K562 (cell line): Measurements from ENCODE around the gene ENG. TPM values are rescaled to one million over a fixed set of nuclear protein-coding genes. Genes with fewer than 3 reads are reported as not detected.

Experiments used
- ARID1B ChIP-seq: fragments of 450-650 bp; IDR thresholded peaks from 2 replicates; pipeline ENCODE4 v1.6.1; 2016; ENCODE audit warnings: antibody characterized with exemption, mild to moderate bottlenecking, inconsistent platforms
- ASH1L ChIP-seq: fragments of 450-650 bp; IDR thresholded peaks from 2 replicates; pipeline ENCODE4 v1.6.1; 2018; ENCODE audit warnings: borderline replicate concordance, mild to moderate bottlenecking, low read depth; ENCODE audit not compliant: partially characterized antibody
- BMI1 ChIP-seq: fragments of 150-350 bp; IDR thresholded peaks from 2 replicates; pipeline ENCODE4 v1.6.1; 2014; ENCODE audit warnings: low read length
- CBFB ChIP-seq: sonication (generic); formaldehyde crosslinking; IDR thresholded peaks from 2 replicates; pipeline ENCODE4 v1.4.0; 2020; ENCODE audit warnings: mild to moderate bottlenecking, missing genetic modification reagents
- CHCHD3 ChIP-seq: fragments of 250-450 bp; sonication (Bioruptor Pico); IDR thresholded peaks from 2 replicates; pipeline ENCODE4 v2.1.2; 2022; ENCODE audit warnings: mild to moderate bottlenecking
- CREM ChIP-seq: IDR thresholded peaks from 2 replicates; pipeline ENCODE4 v1.6.1; 2014; ENCODE audit warnings: antibody characterized with exemption, low read depth
- CSDE1 ChIP-seq, 2 experiments: fragments of 450-650 bp; IDR thresholded peaks; 2 replicates each; pipeline ENCODE4 v1.6.1; 2016; ENCODE audit warnings: mild to moderate bottlenecking in 1 of 2
- GTF2F1 ChIP-seq: IDR thresholded peaks from 2 replicates; pipeline ENCODE4 v1.6.1; 2011; ENCODE audit warnings: low read depth, low read length, improper control_type of control experiment
- HEY1 ChIP-seq: fragments of 250-450 bp; sonication (Bioruptor Pico); IDR thresholded peaks from 2 replicates; pipeline ENCODE4 v1.5.0; 2020; ENCODE audit warnings: mild to moderate bottlenecking, moderate library complexity, borderline replicate concordance
- HMG20B ChIP-seq: fragments of 250-450 bp; sonication (Bioruptor Pico); IDR thresholded peaks from 2 replicates; pipeline ENCODE4 v1.5.0; 2021; ENCODE audit warnings: mild to moderate bottlenecking
- IRF9 ChIP-seq: fragments of 450-650 bp; IDR thresholded peaks from 2 replicates; pipeline ENCODE4 v1.6.1; 2016; ENCODE audit warnings: missing biosample characterization, missing genetic modification characterization
- LARP7 ChIP-seq: fragments of 450-650 bp; IDR thresholded peaks from 2 replicates; pipeline ENCODE4 v1.6.1; 2016
- PHB ChIP-seq: fragments of 250-450 bp; sonication (Bioruptor Pico); IDR thresholded peaks from 2 replicates; pipeline ENCODE4 v1.5.0; 2021
- PHF21A ChIP-seq: fragments of 450-650 bp; IDR thresholded peaks from 2 replicates; pipeline ENCODE4 v1.6.1; 2017; ENCODE audit warnings: low read depth, borderline replicate concordance
- RFX1 ChIP-seq: fragments of 450-650 bp; IDR thresholded peaks from 2 replicates; pipeline ENCODE4 v1.6.1; 2016; ENCODE audit warnings: mild to moderate bottlenecking, moderate library complexity
- SMAD4 ChIP-seq: fragments of 250-450 bp; sonication (Bioruptor Pico); conservative IDR thresholded peaks from 2 replicates; pipeline ENCODE4 v1.8.0; 2021; ENCODE audit warnings: inconsistent platforms, mild to moderate bottlenecking, moderate library complexity
- TBL1XR1 ChIP-seq, 2 experiments: IDR thresholded peaks; 2 replicates each; pipeline ENCODE4 v1.6.1; 2012; ENCODE audit warnings: improper control_type of control experiment in 2 of 2, low read length in 2 of 2, mild to moderate bottlenecking in 1 of 2
- XRCC5 ChIP-seq: fragments of 200-400 bp; formaldehyde crosslinking; IDR thresholded peaks from 2 replicates; pipeline ENCODE4 v1.6.1; 2017; ENCODE audit warnings: low read depth, mild to moderate bottlenecking, low read length
- ZC3H4 ChIP-seq: sonication (generic); formaldehyde crosslinking; IDR thresholded peaks from 2 replicates; pipeline ENCODE4 v1.9.0; 2021; ENCODE audit warnings: missing genetic modification reagents, borderline replicate concordance
- ZNF23 ChIP-seq: fragments of 250-450 bp; sonication (Bioruptor Pico); IDR thresholded peaks from 2 replicates; pipeline ENCODE4 v1.4.0; 2020; ENCODE audit warnings: mild to moderate bottlenecking
- ZNF696 ChIP-seq: fragments of 250-450 bp; sonication (Bioruptor Pico); conservative IDR thresholded peaks from 2 replicates; pipeline ENCODE4 v1.4.0; 2020; ENCODE audit warnings: mild to moderate bottlenecking, moderate library complexity
- polyA plus RNA-seq, 8 experiments: library from polyadenylated mRNA; depleted of rRNA in 4 of 8; stranded (reverse) in 5 of 8; unstranded in 3 of 8; fragments of >200 nt; fragmentation: Nextera tagmentation in 2 of 8; fragmentation: Illumina TruSeq in 1 of 8; extraction: Ambion mirVana in 2 of 8; extraction: Trizol in 1 of 8; gene quantifications; 2 replicates each; pipeline versions ENCODE4 v1.2.1 to v1.2.3, GENCODE V29; 2011 to 2014; ENCODE audit warnings: inconsistent platforms in 1 of 8, missing spikeins in 1 of 8
- total RNA-seq, 7 experiments: library from RNA; depleted of rRNA in 6 of 7; stranded (reverse); fragments of >200 nt in 6 of 7; fragmentation: Illumina TruSeq in 2 of 7; extraction: Trizol in 2 of 7; gene quantifications; 2 replicates each; pipeline versions ENCODE4 v1.2.1 to v1.2.3, GENCODE V29; 2011 to 2021; ENCODE audit warnings: low replicate concordance in 1 of 7
- TF ChIP-seq, protein P1 (sequence below): sonication (generic); formaldehyde crosslinking; IDR thresholded peaks from 2 replicates; pipeline ENCODE4 v1.8.0; 2022; ENCODE audit warnings: missing genetic modification reagents, mild to moderate bottlenecking, moderate library complexity, borderline replicate concordance
- TF ChIP-seq, protein P2 (sequence below): fragments of 450-650 bp; IDR thresholded peaks from 2 replicates; pipeline ENCODE4 v1.6.1; 2016
- TF ChIP-seq, protein P3 (sequence below): fragments of 250-450 bp; sonication (Bioruptor Pico); IDR thresholded peaks from 2 replicates; pipeline ENCODE4 v1.4.0; 2020; ENCODE audit warnings: mild to moderate bottlenecking, moderate library complexity, borderline replicate concordance

Gene ENG
- total and polyA plus RNA-seq, 9 of the 15 experiments (the other 6 are each of a cell fraction or from before 2014, with no cell fraction given) = 0.04 to 0.40 (median 0.14) TPM; not detected in 1

- TF ChIP-seq CHCHD3 (CRISPR knock-in tag) (no peak), BMI1 (no peak), PHF21A (peak; percentile 48; the same call in 1 of the 2 replicates), ASH1L (peak; percentile 18), HMG20B (CRISPR knock-in tag) (no peak), GTF2F1 (no peak), HEY1 (0 out of 2 replicates have a peak, but pooled peaks have one; percentile 69), RFX1 (no peak), XRCC5 (peak; percentile 72; the same call in 1 of the 2 replicates), TBL1XR1 (IDR thresholded peaks at IDR 0.05; ENCODE audit: low read length in 2 of 2) (peak in 1 of 2 experiments; percentile 68; a peak in 2 of 4 replicates), ZNF23 (CRISPR knock-in tag) (no peak), ZNF696 (CRISPR knock-in tag) (no peak), ZC3H4 (CRISPR knock-in tag) (no peak; the same call in 1 of the 2 replicates), LARP7 (no peak), IRF9 (tag) (0 out of 2 replicates have a peak, but pooled peaks have one; percentile 38), ARID1B (peak; percentile 93), PHB (CRISPR knock-in tag) (peak; percentile 20; the same call in 1 of the 2 replicates), SMAD4 (CRISPR knock-in tag) (peak; percentile 99), CBFB (CRISPR knock-in tag) (0 out of 2 replicates have a peak, but pooled peaks have one; percentile 55), CSDE1 (IDR thresholded peaks at IDR 0.05) (no peak), CREM (peak; percentile 88)
- TF ChIP-seq, protein P1, sequence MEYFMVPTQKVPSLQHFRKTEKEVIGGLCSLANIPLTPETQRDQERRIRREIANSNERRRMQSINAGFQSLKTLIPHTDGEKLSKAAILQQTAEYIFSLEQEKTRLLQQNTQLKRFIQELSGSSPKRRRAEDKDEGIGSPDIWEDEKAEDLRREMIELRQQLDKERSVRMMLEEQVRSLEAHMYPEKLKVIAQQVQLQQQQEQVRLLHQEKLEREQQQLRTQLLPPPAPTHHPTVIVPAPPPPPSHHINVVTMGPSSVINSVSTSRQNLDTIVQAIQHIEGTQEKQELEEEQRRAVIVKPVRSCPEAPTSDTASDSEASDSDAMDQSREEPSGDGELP (CRISPR knock-in tag) = peak; percentile 78; the same call in 1 of the 2 replicates
- TF ChIP-seq, protein P2, sequence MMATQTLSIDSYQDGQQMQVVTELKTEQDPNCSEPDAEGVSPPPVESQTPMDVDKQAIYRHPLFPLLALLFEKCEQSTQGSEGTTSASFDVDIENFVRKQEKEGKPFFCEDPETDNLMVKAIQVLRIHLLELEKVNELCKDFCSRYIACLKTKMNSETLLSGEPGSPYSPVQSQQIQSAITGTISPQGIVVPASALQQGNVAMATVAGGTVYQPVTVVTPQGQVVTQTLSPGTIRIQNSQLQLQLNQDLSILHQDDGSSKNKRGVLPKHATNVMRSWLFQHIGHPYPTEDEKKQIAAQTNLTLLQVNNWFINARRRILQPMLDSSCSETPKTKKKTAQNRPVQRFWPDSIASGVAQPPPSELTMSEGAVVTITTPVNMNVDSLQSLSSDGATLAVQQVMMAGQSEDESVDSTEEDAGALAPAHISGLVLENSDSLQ = peak; percentile 84
- TF ChIP-seq, protein P3, sequence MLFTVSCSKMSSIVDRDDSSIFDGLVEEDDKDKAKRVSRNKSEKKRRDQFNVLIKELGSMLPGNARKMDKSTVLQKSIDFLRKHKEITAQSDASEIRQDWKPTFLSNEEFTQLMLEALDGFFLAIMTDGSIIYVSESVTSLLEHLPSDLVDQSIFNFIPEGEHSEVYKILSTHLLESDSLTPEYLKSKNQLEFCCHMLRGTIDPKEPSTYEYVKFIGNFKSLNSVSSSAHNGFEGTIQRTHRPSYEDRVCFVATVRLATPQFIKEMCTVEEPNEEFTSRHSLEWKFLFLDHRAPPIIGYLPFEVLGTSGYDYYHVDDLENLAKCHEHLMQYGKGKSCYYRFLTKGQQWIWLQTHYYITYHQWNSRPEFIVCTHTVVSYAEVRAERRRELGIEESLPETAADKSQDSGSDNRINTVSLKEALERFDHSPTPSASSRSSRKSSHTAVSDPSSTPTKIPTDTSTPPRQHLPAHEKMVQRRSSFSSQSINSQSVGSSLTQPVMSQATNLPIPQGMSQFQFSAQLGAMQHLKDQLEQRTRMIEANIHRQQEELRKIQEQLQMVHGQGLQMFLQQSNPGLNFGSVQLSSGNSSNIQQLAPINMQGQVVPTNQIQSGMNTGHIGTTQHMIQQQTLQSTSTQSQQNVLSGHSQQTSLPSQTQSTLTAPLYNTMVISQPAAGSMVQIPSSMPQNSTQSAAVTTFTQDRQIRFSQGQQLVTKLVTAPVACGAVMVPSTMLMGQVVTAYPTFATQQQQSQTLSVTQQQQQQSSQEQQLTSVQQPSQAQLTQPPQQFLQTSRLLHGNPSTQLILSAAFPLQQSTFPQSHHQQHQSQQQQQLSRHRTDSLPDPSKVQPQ = no peak
Observed at GRCh38 chr9:127862075-127863011, 7.9 kb upstream of the ENG start (continued).
